T follicular helper cell (primary cell): ENCODE data around the gene RASAL1.

Source experiments
- DNase-seq: peaks from one replicate; pipeline ENCODE4 v3.0.0-alpha.2; 2020; ENCODE audit warnings: low read depth

Gene RASAL1

DNA sequence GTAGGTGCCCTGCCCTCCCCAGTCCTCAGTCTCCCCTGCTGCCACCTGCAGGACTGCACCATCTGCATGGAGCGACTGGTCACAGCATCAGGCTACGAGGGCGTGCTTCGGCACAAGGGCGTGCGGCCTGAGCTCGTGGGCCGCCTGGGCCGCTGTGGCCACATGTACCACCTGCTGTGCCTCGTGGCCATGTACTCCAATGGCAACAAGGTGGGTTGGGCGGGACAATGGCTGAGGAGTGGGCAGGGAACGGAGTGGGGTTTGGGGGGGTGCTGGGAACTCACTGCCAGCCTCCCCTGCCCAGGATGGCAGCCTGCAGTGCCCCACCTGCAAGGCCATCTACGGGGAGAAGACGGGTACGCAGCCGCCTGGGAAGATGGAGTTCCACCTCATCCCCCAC, 40.8 kb downstream of the RASAL1 start:
- DNase-seq, result no peak

DNA sequence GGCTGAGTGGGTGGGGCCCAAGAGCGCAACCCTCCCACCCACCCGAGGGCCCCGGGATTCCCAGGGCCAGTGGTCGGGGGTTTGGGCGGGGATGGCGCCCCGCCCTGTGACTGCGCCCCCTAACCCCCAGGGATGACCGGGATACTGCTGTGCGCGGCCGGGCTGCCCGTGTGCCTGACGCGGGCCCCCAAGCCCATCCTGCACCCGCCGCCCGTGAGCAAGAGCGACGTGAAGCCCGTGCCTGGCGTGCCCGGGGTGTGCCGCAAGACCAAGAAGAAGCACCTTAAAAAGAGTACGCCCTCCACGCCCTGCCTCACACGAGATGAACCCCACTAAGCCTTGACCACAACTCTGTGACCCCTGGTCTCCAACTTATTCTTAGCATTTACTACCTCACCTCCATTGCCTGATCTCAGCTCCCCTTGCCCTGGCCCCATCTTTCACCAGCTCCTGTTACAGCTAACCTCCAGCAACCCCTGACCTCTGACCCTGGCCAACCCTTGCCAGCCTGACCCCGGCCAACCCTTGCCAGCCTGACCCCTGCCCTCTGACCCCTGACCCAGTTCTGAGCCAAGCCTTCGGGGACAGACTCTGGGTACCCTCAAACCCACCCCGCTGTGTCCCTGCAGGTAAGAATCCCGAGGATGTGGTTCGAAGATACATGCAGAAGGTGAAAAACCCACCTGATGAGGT, 42.0 kb downstream of the RASAL1 start:
- DNase-seq, result no peak

DNA sequence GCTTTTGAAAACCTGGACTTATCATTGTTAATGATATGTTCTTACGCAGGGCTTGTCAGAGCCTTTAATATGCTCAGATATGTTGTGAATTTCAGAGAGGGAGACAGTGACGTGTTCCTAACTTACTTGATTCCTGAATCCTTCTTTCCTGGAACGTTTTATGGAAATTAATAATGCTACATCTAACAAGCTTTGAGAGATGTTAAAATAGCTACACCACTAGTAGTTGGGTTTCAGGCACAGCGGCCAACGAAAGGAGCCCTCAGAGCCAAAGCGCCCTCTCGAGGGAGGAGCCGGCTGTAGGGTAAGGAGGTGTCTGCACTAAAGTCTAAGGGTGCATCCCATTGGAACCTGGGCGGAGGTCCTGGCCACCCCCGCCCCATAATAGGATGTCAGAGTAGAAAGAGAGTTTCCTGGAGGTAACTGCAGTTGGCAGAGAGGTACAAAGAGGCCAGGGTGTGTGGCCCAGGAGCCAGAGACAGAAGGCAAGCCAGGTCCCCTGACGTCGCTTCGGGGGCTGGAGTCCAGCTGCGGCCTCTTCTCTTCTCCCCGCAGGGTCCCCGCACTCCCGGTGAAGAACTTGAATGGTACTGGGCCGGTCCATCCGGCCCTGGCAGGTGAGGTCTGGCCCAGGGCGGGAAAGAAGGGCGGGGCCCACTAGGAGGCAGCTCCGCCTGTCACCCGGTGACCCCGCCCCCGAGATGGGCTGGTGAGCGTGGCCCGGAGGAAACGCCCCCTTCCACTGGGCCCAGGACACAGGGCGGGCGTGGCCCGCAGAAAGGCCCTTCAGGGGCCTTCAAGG, 42.8 kb downstream of the RASAL1 start:
- DNase-seq, result no peak

DNA sequence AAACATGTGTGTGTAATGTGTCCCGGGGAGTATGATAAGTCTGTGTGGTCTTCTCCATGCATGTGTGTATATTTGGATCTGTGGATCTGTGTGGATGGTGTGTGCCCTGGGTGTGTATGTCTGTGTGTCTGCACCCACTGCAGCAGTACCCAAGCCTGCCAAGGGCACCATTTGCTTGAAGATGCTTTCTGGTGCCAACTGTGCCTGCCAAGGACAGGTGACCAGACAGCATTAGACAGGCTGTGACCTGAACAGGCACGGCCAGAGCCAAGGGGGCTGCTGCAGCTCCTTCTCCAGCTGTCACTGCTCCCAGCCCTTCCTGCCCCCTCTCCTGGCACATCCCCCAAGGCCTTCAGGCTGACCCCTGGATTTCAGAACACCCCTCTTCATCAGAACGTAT, 44.1 kb downstream of the RASAL1 start:
- DNase-seq, result no peak

DNA sequence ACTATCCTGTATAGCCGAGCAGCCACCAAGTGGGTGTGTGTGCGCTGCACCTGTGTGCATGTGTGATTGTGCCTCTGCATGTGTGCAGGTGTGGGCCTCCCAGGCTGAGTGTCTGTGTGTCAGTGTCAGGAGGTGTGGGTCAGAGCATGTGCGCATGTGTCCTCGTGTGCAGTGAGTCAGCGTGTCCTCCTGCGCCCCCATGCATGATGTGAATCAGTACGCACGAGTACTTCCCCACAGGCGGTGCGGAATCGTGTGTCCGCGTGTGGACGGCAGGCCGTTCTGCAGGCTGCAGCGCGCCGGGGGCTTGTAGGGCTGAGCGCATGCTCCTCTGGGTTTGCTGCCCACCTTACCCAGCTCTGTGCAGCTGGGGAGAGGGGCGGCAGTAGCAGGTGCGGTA, 44.8 kb downstream of the RASAL1 start:
- no peak for DNase-seq

DNA sequence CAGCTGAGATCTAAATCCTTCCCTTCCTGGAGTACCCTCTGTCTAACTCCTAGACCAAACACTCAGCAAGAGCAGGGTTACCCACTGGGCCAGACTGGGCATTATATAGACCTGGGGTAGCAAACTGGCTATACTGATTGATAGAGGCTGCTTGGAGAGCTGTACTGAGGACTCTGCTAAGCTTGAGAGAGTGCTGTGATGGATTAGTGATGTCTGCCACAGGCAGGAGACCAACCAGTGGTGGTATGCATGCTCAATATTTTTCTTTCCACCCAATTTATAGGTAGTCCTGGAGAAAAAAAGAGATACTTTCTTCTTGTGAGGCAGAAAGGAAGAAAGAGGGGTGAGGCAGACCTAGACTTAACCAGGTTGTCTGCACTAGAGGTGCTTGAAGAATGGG, 45.7 kb downstream of the RASAL1 start:
- DNase-seq, result no peak

DNA sequence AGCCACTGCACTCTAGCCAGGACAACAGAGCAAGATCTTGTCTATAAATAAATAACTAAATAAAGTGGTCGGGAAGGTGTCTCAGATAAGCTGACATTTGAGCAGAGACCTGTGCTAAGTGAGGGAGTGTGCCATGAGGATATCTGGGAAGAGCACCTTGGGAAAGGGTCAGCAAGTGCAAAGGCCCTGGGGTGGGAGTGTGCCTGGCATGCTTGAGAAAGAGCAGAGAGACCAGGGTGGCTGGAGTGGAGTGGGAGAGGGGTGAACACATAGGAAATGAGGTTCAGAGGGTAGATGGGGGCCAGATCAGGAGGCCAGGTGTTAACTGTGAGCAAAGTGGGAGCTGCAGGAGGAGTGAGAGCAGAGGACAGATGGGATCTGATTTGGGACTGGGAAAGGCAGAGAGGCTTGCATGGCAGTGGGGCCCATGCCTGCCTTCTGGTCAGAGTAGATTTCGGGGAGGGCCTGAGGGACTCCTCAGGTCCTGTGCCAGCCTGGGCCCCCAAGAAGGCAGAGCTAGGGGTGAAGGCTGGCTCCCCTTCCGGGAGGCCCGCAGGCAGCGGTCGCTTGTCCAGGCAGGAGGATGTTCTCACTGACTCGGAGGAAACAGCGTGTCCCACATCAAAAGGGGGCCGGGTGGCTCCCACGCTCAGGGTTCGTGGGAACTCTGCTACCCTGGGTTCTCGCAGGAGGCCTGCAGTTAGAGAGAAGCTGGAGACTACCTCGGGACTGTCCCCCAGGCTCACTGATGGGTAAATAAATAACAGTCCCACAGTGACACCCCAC, 46.4 kb downstream of the RASAL1 start:
- no peak for DNase-seq

DNA sequence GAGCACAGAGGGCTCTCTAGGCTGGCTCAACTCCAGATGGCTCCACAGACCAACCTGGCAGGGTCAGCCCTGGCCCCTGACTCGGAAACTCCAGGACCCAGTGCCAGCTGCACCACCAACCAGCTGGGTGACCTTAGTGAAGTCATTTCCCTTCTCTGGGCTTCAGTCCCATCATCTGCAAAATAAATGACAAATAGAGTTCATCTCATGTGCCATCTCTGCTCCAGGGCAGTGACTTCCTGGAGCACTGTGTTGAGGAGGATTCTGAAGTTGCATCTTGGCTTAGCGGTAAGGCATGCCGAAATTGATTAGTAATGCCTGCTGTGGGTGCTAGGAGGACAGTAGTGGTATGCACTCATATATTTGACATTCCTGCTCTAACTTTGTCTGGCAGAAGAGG, 47.5 kb downstream of the RASAL1 start:
- no peak for DNase-seq

DNA sequence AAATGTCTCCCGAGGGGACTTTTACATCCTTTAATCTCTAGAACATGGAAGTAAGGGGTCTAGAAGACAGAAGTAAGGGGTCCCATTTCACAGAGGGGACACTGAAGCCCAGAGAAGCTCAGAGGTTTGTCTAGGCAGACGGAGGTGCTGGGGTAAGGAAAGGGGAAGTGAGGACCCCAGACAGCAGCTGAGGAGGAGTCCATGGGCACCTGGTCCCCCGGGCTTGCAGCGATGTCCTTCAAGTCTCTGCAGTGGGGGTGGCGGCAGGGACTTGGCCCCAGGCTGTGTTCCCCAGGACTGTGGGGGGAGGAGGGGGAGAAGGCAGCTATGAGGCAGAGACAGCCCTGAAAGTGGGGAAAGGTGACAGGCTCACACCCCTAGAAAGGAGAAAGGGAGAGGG, 48.4 kb downstream of the RASAL1 start:
- DNase-seq, result no peak

DNA sequence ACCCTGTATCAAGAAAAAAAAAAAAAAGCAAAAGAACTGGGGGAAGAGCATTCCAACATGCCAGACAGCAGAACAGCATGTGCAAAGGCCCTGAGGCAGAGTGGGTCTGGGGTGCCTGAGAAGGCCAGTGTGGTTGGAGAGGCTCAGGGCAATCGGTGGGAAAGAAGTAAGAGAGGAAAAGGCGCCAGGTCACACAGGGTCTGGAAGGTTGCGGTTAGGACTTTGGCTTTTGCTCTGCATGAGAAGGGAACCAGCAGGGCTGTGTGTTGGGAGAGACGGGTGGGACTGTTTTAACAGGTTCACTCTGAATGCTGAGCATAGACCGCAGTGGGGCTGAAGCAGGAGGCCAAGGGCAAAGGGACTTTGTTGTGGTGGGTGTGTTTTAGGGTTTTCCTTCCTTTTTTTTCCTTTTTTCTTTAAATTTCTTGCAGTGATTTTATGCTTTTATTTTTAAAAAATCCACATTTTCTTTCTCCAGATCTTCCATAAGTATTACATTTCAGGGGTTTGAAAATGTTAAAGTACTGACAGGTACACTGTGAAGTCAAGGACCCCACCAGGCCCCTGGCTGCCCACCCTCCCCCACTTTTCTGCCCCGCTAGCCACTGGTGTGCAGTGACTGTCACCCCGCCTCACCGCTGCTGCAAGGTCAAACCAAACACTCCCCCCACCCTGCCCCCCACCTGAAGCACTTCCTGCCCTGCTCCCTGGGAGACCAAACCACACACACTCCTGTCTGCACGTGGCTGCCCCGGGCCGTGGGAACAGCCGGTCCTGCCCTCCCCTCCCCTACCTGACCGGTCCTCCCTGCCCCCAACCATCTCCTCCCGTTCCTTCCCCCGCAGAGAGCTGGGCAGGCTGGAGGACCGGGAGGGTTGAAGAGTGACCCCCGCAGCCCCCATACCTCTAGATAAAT, 49.1 kb downstream of the RASAL1 start:
- no peak for DNase-seq

DNA sequence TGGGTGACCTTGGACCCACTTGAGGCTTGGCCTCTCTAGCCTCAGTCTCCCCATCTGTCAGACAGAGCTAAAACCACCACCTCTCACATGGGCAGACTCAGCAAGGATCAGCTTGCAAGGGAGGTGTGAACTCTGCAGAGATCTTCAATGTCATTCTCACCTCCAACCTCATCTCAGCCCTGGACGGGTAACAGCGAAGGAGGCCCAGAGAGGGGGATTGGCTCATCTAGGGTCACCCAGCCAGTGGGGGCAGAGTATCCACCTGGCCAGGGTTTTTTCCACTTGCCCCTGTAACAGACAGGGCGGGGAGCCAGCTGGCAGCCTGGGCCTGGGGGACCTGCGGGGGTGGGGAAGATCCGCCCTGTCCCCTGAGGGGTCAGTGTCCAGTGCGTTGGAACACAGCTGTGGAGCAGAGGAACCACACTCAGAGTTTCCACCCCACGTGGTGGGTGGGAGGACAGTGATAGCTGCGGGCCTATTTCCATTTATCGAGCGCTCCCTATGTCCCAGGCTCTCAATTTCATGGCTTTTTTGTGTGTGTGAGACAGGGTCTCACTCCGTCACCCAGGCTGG, 51.6 kb downstream of the RASAL1 start:
- DNase-seq, result no peak

DNA sequence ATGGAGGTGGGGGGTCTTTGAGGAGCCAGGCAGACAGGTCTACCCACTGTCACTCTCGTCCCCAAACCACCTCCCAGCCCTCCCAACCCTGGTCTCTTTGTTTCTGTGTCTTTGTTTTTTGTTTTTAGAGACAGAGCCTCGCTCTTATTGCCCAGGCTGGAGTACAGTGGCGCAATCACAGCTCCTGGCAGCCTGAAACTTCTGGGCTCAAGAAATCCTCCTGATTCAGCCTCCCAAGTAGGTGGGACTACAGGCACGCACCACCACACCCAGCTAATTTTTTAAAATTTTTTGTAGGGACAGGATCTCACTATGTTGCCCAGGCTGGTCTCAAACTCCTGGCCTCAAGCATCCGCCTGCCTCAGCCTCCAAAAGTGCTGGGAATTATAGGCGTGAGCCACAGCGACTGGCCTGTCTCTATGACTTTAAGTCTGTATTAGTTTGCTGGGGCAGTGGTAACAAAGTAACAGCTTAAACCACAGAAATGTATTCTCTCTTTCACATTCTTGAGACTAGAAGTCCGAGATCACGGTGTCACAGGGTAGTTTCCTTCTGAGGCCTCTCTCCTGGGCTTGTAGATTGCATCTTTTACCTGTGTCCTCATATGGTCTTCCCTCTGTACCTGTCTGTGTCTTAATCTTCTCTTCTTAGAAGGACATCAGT, 52.9 kb downstream of the RASAL1 start:
- no peak for DNase-seq

DNA sequence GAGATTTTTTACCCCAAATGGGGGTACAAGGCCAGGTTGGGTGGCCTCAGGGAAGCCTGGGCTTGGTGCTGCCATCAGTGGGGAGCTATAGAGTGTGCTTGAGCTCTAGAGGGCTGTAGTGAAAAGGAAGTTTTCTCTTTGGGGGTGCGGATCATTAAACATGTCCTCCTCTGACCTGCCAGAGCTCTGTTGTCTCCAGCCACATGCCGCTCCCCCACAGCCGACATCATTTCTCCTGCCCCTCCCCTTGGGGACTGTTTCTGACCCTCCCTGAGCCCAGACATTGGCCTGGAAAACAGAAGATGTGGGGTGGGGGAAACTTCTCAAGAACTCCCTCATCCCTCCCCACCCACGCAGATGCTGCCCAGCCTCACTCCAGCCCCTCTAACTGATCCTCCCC, 53.7 kb downstream of the RASAL1 start:
- DNase-seq, result no peak

DNA sequence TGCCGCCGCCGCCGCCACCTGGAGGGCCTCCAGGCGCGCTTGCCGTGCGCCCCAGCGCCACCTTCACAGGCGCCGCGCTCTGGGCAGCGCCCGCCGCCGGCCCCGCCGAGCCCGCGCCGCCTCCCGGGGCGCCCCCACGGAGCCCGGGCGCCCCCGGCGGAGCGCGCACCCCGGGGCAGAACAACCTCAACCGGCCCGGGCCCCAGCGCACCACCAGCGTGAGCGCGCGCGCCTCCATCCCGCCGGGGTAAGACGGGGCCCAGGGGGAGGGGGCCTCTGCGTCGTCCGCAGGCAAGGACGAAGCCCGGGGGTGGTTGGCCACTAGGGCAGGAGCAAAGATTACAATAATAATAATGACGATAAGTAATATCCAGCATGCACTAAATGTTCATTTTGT, 57.7 kb downstream of the RASAL1 start:
- no peak for DNase-seq

DNA sequence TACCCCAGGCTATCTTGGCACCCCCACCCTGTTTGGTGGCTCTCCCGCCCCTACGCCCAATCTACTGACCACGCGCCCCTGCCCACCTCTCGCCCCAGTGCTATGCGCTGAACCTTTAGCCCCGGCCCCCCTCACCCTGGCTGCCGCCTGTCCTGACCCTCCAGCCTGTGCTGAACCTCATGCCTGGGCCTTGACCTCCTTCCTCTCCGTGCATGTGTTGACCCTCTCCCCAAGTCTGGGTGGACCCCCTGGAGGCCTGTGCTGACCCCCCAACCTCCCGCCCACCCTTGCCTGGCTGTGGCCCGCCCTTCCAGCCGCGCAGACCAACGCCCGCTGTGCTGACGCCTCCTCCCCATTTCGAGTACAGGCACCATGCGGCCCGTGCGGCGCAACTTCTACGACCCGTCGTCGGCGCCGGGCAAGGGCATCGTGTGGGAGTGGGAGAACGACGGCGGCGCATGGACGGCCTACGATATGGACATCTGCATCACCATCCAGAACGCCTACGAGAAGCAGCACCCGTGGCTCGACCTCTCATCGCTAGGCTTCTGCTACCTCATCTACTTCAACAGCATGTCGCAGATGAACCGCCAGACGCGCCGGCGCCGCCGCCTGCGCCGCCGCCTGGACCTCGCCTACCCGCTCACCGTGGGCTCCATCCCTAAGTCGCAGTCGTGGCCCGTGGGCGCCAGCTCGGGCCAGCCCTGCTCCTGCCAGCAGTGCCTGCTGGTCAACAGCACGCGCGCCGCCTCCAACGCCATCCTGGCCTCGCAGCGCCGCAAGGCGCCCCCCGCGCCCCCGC, 58.3 kb downstream of the RASAL1 start:
- no peak for DNase-seq

DNA sequence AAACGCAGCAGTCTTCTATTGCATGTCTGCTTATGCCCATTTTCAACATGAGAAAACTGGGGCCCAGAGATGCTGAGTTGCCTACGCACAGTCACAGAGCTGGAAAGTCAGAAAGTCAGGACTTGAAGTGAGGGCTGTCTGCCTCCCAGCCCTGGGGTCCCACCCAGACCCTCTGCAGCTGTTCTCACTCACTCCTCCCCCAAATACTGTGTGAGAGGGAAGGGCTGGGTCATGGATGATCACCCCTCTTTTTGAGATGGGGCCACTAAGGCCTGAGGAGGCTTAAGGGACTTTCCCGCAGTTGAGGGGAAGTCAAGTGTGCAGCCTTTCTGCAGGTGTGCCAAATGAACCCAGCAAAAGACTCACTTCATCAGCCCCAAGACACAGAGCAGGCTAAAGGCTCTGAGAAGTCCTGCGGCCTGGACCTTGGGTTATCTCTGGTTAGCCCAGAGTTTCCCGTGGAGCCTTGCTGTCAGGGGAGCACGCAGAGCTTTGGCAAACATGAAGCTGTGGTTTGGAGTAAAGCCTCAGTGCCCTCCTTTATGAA, 60.4 kb downstream of the RASAL1 start:
- DNase-seq, result no peak

DNA sequence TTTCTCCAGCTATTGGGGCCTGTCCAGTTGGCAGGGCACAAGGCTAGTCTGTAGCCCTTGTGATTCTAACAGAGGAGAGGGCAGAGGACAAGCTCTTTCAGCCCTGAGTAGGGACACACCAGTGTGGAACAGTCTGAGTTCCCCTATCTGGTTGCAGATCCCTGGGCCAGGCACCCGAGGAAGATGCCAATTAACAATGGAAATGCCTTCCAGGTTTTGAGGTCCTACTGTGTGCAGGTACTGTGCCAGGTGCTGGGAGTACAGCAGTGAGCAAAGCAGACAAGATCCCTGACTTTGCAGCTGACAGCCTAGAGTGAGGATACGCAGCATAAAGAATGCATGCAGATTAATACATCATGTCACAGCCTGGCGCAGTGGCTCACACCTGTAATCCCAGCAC, 62.0 kb downstream of the RASAL1 start:
- no peak for DNase-seq

DNA sequence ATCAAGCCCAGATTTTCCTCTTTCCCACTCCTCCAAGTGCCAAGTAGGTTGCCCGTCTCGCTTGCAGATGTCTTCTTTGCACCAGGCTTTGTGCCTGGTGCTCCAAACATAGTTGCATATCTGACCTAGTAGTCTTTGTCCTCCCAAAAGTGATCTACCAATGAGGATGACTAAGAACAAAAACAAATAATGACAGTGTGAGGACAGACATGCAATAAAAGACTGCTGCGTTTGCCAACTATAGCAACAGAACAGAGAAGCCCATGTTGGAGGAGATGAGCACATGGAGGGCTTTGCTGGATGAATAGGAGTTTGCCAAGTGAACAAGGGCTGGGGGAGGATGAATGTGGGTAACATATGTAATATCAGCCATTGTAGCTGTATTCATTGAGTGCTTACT, 63.4 kb downstream of the RASAL1 start:
- no peak for DNase-seq
